Cardiac fibroblast (primary cell): ENCODE measurements around the gene EXOC3.

Experiments used
- DNase-seq, 2 donors: peaks; one replicate each; pipeline versions ENCODE4 v3.0.0 to v3.0.0-alpha.2; 2010; ENCODE audit warnings: low read depth in 2 of 2
- H3K4me3 ChIP-seq, 2 donors: replicated peaks in 1 of 2; 1 replicate in 1 of 2; 2 replicates in 1 of 2; pipeline ENCODE4 v1.5.1; 2011; ENCODE audit warnings: low read depth in 2 of 2, low read length in 2 of 2, mild to moderate bottlenecking in 2 of 2, moderate library complexity in 1 of 2
- TF ChIP-seq, protein P1 (sequence below): IDR thresholded peaks from one replicate; pipeline ENCODE4 v1.5.1; 2011; ENCODE audit warnings: low read depth, mild to moderate bottlenecking, low read length, inconsistent platforms

Gene EXOC3

DNA sequence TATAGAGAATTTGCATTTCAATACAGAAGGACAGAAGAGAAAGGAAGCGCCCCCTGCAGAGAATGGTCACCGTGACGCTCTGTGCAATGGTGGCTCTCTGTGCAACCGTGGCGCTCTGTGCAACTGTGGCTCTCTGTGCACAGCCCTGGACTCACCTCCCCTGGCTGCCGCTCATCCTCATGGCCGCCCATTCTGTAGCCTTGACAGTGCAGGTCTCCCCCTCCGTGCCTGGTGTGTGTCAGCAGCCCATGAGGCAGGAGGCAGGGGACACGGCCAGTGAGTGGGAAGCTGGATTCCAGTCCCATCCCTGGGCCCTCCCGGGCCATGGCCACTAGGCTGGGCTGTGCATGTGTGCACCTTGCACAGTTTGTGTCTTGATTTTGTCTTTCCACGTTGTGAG lies 12.0 kb downstream of the EXOC3 start:
- TF ChIP-seq, protein P1, sequence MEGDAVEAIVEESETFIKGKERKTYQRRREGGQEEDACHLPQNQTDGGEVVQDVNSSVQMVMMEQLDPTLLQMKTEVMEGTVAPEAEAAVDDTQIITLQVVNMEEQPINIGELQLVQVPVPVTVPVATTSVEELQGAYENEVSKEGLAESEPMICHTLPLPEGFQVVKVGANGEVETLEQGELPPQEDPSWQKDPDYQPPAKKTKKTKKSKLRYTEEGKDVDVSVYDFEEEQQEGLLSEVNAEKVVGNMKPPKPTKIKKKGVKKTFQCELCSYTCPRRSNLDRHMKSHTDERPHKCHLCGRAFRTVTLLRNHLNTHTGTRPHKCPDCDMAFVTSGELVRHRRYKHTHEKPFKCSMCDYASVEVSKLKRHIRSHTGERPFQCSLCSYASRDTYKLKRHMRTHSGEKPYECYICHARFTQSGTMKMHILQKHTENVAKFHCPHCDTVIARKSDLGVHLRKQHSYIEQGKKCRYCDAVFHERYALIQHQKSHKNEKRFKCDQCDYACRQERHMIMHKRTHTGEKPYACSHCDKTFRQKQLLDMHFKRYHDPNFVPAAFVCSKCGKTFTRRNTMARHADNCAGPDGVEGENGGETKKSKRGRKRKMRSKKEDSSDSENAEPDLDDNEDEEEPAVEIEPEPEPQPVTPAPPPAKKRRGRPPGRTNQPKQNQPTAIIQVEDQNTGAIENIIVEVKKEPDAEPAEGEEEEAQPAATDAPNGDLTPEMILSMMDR: no peak
- no peak overlapping the region for H3K4me3 ChIP-seq
- no peak for DNase-seq

DNA sequence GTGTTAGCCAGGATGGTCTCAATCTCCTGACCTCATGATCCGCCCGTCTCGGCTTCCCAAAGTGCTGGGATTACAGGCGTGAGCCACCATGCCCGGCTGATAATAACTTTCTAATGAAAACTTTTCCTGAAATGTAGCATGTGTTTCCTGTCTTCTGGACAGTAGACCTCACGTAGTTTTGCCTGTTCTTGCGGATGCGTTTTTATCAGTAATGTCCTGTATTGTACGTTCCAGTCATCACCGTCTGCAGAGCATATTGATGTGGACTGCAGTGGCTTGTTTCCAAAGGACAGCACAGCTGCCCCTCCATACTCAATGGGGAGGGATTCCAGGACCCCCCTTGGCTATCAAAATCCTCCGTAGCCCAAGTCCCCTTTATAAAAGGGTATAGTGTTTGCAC lies 12.8 kb downstream of the EXOC3 start:
- TF ChIP-seq, protein P1: no peak
- DNase-seq: no peak
- no peak overlapping the region for H3K4me3 ChIP-seq

GRCh38 chr5:456351-457194 lies 13.6 kb downstream of the EXOC3 start:
- no peak for DNase-seq
- H3K4me3 ChIP-seq: no peak overlapping the region
- TF ChIP-seq, protein P1: no peak

GRCh38 chr5:457195-457961 lies 14.4 kb downstream of the EXOC3 start:
- no peak overlapping the region for H3K4me3 ChIP-seq
- TF ChIP-seq, protein P1: no peak
- DNase-seq: no peak

GRCh38 chr5:458547-459353 lies 15.8 kb downstream of the EXOC3 start:
- TF ChIP-seq, protein P1: no peak
- DNase-seq: peak; percentile 28 to 80
- no peak overlapping the region for H3K4me3 ChIP-seq

DNA sequence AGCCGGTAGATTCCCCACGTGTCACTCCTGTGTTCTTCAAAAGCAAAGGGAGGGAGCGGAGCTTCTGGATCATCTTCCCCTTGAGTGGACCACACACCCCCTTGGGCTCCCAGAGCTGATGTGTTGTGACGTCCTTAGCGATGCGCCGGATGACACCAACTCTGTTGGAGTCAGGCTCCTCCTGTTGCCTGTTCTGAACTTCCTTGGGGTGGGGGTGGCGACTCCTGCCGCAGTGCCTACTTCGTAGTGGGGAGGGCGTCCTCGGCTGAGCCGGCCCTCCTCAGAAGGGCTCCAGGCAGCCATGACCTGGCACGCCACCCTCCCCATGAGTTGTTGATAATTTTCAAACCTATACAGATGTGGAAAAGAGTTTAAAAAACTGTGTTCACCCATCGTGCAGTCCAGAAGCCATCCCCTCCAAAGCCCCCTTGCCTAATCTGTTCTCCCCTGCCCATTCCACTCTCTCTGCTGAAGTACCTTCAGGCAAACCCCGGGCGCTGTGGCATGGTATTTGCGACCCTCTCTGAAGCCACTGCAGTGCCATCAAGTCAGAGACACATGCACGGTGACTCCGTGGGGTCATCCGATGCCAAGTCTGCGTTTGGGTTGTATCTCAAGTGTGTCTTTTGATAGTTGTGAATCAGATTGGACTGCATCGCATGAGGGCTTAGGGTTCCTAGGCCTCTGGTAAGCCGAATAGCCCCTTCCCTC lies 16.7 kb downstream of the EXOC3 start:
- H3K4me3 ChIP-seq: no peak overlapping the region
- no peak for DNase-seq
- TF ChIP-seq, protein P1: no peak
